ENCODE measurements around the gene MORN1. TPM values are rescaled to one million over a fixed set of nuclear protein-coding genes. Genes with fewer than 3 reads are reported as not detected.

The MORN1 gene
- total and polyA plus RNA-seq, 8 donors = 4.7 to 9.3 (median 5.3) TPM

GRCh38 chr1:2294725-2295078, 96.7 kb downstream of the MORN1 start:
- FAIRE-seq (no peak), DNase-seq (no peak), ATAC-seq (no peak)
- no peaks in the 10 kb centered on the region for H3K9me3 ChIP-seq
- TF ChIP-seq CTCF (IDR thresholded peaks at IDR 0.05) = no peak
- intact Hi-C loops (cut with DNase I) = no loop called here
- no peaks in the 10 kb centered on the region for H3K36me3 ChIP-seq
- no peak overlapping the region for H3K4me3 ChIP-seq
- WGBS, 2 donors = 86 to 87% methylated on average over 5 of the region's 5 CpGs
- peaks cover 0 to 3% (median 0%) of the 10 kb centered on the region in 3 donors for H3K4me1 ChIP-seq
- H3K27me3 ChIP-seq = no peaks in the 10 kb centered on the region
- H3K27ac ChIP-seq = no peak overlapping the region

- Histone ChIP-seq H3K9me3 (no peaks in the 10 kb centered on the region), H3K27ac (no peak overlapping the region), H3K4me1 (peaks cover 0 to 3% (median 0%) of the 10 kb centered on the region in 3 donors), H3K36me3 (no peaks in the 10 kb centered on the region), H3K4me3 (no peak overlapping the region), H3K27me3 (no peaks in the 10 kb centered on the region)
- no peak for DNase-seq
- TF ChIP-seq CTCF (IDR thresholded peaks at IDR 0.05) = no peak
- no peak for ATAC-seq
- FAIRE-seq = no peak
- intact Hi-C loops (cut with DNase I) = no loop called here
- WGBS, 2 donors = 82 to 86% methylated on average over 23 of the region's 23 CpGs
Measured at GRCh38 chr1:2294033-2294724, 97.2 kb downstream of the MORN1 start.

GRCh38 chr1:2292725-2293450, 98.5 kb downstream of the MORN1 start:
- ATAC-seq (no peak), FAIRE-seq (no peak), DNase-seq (no peak)
- Histone ChIP-seq H3K9me3 (no peaks in the 10 kb centered on the region), H3K27me3 (no peaks in the 10 kb centered on the region), H3K36me3 (no peaks in the 10 kb centered on the region), H3K27ac (no peak overlapping the region), H3K4me1 (peaks cover 0 to 3% (median 0%) of the 10 kb centered on the region in 3 donors), H3K4me3 (no peak overlapping the region)
- 87 to 91% methylated on average over 27 to 30 of the region's 30 CpGs for WGBS, 2 donors
- TF ChIP-seq CTCF (IDR thresholded peaks at IDR 0.05) = no peak
- intact Hi-C loops (cut with DNase I) = no loop called here

- 70 to 73% methylated on average over 5 of the region's 5 CpGs for WGBS, 2 donors
- intact Hi-C loops (cut with DNase I) = no loop called here
- Histone ChIP-seq H3K36me3 (no peaks in the 10 kb centered on the region), H3K9me3 (no peaks in the 10 kb centered on the region), H3K27me3 (no peaks in the 10 kb centered on the region), H3K27ac (no peak overlapping the region), H3K4me3 (no peak overlapping the region), H3K4me1 (peaks cover 0 to 3% (median 0%) of the 10 kb centered on the region in 3 donors)
- ATAC-seq (no peak), DNase-seq (no peak), FAIRE-seq (no peak)
- TF ChIP-seq CTCF (IDR thresholded peaks at IDR 0.05) = no peak
Measured at GRCh38 chr1:2291577-2291976, 99.8 kb downstream of the MORN1 start.

Measured in pancreas (tissue), 10 donors.